WI38 (cell line): ENCODE data around the gene LLCFC1.
"Not testable (repeated sequence)": the region's sequence is repeated elsewhere in the genome, so short reads cannot be mapped to it uniquely, and the experiment has no call there.

ENCODE experiments used
- H3K4me3 ChIP-seq: 2 replicates; pipeline ENCODE4 v1.5.1; 2011; ENCODE audit warnings: low read depth, mild to moderate bottlenecking, control low read depth, low read length
- CTCF ChIP-seq: IDR thresholded peaks from 2 replicates; pipeline ENCODE4 v1.5.1; 2012; ENCODE audit warnings: low read depth, mild to moderate bottlenecking, control low read depth, low read length

The LLCFC1 gene

GRCh38 chr7:142961973-142962926 is 23.0 kb downstream of the LLCFC1 start, which contains the start of gene KEL:
Gene KEL (minus strand): TSS chr7:142962363. CDS start chr7:142962206, 157 bp downstream.
- TF ChIP-seq CTCF: no peak
- no peak within 1 kb of the TSS for H3K4me3 ChIP-seq

- no peak overlapping the region for H3K4me3 ChIP-seq
- TF ChIP-seq CTCF: no peak
Measured at GRCh38 chr7:142962991-142963390, 23.7 kb downstream of the LLCFC1 start.

DNA sequence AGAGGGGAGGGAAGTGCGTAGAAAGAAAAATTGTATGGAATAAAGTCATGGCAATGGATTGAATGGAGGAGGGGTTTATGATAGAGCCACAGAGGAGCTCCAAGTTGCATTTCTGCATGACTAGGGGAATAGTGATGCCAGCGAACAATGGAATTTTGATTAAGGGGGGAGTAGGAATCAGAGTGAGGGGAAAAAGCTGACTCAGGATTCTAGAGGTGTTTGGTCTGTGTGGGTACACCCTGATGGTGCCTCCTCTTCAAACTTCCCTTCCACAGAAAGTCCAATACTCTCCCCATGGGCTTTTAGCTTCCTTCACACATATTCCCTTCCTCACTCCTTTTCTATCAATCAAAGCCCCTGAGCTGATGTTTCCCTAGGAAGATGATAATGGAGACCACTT is 24.7 kb downstream of the LLCFC1 start:
- TF ChIP-seq CTCF: no peak
- H3K4me3 ChIP-seq: no peak overlapping the region

GRCh38 chr7:142964502-142965246 is 25.4 kb downstream of the LLCFC1 start:
- no peak overlapping the region for H3K4me3 ChIP-seq
- TF ChIP-seq CTCF: no peak

DNA sequence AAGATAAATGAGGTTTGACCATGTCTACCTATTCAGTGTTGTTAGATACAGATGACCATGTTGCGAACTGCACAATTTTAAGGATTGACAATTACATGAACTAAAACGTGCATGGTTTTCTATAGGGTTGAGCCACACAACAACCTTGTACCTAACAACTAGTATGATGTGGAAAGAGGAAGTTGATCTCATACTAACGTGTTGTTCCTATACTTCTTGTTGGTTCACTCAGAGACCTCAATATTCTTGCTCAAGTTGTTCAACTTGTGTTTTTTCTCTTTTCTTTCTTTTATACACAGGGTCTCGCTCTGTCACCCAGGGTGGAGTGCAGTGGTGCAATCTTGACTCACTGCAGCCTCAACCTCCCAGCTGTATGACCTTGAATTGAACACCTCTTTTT is 28.9 kb downstream of the LLCFC1 start:
- TF ChIP-seq CTCF: no peak
- H3K4me3 ChIP-seq: no peak overlapping the region

GRCh38 chr7:142969183-142969582 is 29.9 kb downstream of the LLCFC1 start:
- no peak overlapping the region for H3K4me3 ChIP-seq
- TF ChIP-seq CTCF: no peak

GRCh38 chr7:142974626-142975025 is 35.3 kb downstream of the LLCFC1 start:
- no peak for TF ChIP-seq CTCF
- no peak overlapping the region for H3K4me3 ChIP-seq

DNA sequence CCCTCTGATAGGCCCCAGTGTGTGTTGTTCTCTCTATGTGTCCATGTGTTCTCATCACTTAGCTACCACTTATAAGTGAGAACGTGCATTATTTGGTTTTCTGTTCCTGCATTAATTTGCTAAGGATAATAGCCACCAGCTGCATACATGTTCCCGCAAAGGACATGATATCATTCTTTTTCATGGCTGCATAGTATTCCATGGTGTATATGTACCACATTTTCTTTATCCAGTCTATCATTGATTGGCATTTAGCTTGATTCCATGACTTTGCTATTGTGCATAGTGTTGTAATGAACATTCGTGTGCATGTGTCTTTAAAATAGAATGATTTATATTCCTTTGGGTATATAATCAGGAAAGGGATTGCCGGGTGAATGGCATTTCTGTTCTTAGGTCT is 39.1 kb downstream of the LLCFC1 start:
- not testable (repeated sequence) for H3K4me3 ChIP-seq
